Measurements from ENCODE around the gene AGO4.

GRCh38 chr1:35835398-35835797 lies 27.6 kb downstream of the AGO4 start:
- no peak for TF ChIP-seq EP300 (IDR thresholded peaks at IDR 0.05)
- no peak for TF ChIP-seq CBX8 (IDR thresholded peaks at IDR 0.05)
- TF ChIP-seq CEBPB (IDR thresholded peaks at IDR 0.05) = no peak
- TF ChIP-seq CTCF (IDR thresholded peaks at IDR 0.05) = no peak
- TF ChIP-seq SMC3 (IDR thresholded peaks at IDR 0.05) = no peak
- TF ChIP-seq JUNB (IDR thresholded peaks at IDR 0.05) = no peak
- no peak for TF ChIP-seq CHD2 (IDR thresholded peaks at IDR 0.05; ENCODE audit: low read length, partially characterized antibody)
- TF ChIP-seq NR3C1 (IDR thresholded peaks at IDR 0.05) = no peak
- TF ChIP-seq MYC (IDR thresholded peaks at IDR 0.05; ENCODE audit: borderline replicate concordance, low read length) = no peak
- TF ChIP-seq ZFP36 (IDR thresholded peaks at IDR 0.05; ENCODE audit: borderline replicate concordance, partially characterized antibody) = no peak
- TF ChIP-seq RFX5 (IDR thresholded peaks at IDR 0.05) = no peak

Data from A549 (cell line).